ENCODE data around the gene CD79A.

Gene CD79A

DNA sequence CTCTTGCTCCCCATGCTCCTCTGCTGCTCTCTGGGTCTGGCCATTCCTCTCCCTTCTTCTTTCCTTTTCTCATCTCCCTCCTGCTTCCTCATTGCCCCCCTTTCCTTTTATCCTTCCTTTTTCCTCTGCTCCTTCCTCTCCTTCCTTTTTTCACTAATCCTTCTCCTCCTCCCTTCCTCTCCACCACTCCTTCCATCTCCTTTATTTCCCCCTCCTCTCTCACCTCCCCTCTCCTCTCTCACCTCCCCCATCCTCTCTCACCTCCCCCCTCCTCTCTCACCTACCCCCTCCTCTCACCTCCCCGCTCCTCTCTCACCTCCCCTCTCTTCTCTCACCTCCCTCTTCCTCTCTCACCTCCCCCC, 19.5 kb downstream of the CD79A start:
- H3K27ac ChIP-seq: no peak overlapping the region
- H3K79me2 ChIP-seq: no peaks in the 10 kb centered on the region
- no peak overlapping the region for H2AFZ ChIP-seq
- H3K4me2 ChIP-seq (ENCODE audit: low read length): no peak overlapping the region
- TF ChIP-seq, protein P1, sequence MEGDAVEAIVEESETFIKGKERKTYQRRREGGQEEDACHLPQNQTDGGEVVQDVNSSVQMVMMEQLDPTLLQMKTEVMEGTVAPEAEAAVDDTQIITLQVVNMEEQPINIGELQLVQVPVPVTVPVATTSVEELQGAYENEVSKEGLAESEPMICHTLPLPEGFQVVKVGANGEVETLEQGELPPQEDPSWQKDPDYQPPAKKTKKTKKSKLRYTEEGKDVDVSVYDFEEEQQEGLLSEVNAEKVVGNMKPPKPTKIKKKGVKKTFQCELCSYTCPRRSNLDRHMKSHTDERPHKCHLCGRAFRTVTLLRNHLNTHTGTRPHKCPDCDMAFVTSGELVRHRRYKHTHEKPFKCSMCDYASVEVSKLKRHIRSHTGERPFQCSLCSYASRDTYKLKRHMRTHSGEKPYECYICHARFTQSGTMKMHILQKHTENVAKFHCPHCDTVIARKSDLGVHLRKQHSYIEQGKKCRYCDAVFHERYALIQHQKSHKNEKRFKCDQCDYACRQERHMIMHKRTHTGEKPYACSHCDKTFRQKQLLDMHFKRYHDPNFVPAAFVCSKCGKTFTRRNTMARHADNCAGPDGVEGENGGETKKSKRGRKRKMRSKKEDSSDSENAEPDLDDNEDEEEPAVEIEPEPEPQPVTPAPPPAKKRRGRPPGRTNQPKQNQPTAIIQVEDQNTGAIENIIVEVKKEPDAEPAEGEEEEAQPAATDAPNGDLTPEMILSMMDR (IDR thresholded peaks at IDR 0.05): no peak
- no peaks in the 10 kb centered on the region for H3K27me3 ChIP-seq (ENCODE audit: control insufficient read depth, insufficient read depth, low read length)
- H3K4me1 ChIP-seq: peaks cover 20% of the 10 kb centered on the region
- no peaks in the 10 kb centered on the region for H3K36me3 ChIP-seq (ENCODE audit: control insufficient read depth, insufficient read depth, low read length)
- H3K9ac ChIP-seq: no peak overlapping the region
- H3K9me3 ChIP-seq (ENCODE audit: control insufficient read depth, low read length): no peaks in the 10 kb centered on the region
- no peak overlapping the region for H3K4me3 ChIP-seq (ENCODE audit: low read depth, low read length)

DNA sequence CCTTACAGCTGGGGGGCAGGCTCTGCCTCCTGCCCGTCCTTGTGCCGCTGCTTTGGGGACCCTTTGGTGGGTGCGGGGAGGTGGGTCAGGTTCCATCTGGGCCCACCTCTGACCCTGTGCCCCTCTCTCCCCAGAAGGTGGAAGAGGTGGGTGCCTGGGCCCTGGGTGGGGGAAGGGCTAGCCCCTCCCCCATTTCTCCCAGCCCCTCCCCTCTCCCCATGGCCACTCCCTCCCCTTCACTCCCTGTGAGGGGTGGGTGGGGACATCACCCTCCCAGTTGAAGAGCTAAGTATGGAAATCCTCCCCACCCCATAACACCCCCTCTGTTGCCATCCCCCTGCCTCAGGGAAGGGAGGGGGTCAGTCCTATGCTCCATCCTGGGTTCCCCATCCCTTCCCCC, 20.1 kb downstream of the CD79A start:
- Histone ChIP-seq H3K36me3 (ENCODE audit: control insufficient read depth, insufficient read depth, low read length) (no peaks in the 10 kb centered on the region), H3K27ac (no peak overlapping the region), H3K4me3 (ENCODE audit: low read depth, low read length) (no peak overlapping the region), H3K4me1 (peaks cover 26% of the 10 kb centered on the region), H3K27me3 (ENCODE audit: control insufficient read depth, insufficient read depth, low read length) (no peaks in the 10 kb centered on the region), H3K79me2 (no peaks in the 10 kb centered on the region), H3K9ac (no peak overlapping the region), H3K9me3 (ENCODE audit: control insufficient read depth, low read length) (no peaks in the 10 kb centered on the region), H3K4me2 (ENCODE audit: low read length) (no peak overlapping the region), H2AFZ (no peak overlapping the region)
- TF ChIP-seq, protein P1 (IDR thresholded peaks at IDR 0.05): no peak

DNA sequence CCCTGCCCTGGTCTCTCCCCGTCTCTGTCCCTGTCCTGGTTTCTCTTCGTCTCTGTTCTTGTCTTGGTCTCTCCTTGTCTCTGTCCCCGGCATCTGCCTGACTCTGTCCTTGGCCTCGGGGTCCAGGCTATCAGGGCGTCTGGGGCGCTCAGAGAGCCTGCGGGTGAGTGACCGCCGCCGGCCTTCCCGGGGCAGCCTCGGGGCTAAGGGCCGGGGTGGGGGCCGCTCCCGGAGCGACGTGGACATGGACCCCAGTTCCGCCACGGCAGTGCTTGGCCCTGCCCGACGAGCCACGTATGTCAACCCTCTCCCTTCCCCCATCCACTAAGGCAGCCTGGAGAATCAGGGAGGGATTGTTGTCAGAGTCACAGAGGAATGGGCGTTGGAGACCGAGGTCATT, 20.7 kb downstream of the CD79A start:
- Histone ChIP-seq H3K9ac (no peak overlapping the region), H2AFZ (no peak overlapping the region), H3K27ac (peak overlapping the region; percentile 65), H3K79me2 (no peaks in the 10 kb centered on the region), H3K27me3 (ENCODE audit: control insufficient read depth, insufficient read depth, low read length) (no peaks in the 10 kb centered on the region), H3K4me3 (ENCODE audit: low read depth, low read length) (no peak overlapping the region), H3K4me1 (peaks cover 33% of the 10 kb centered on the region), H3K9me3 (ENCODE audit: control insufficient read depth, low read length) (no peaks in the 10 kb centered on the region), H3K36me3 (ENCODE audit: control insufficient read depth, insufficient read depth, low read length) (no peaks in the 10 kb centered on the region), H3K4me2 (ENCODE audit: low read length) (no peak overlapping the region)
- TF ChIP-seq, protein P1 (IDR thresholded peaks at IDR 0.05): no peak

DNA sequence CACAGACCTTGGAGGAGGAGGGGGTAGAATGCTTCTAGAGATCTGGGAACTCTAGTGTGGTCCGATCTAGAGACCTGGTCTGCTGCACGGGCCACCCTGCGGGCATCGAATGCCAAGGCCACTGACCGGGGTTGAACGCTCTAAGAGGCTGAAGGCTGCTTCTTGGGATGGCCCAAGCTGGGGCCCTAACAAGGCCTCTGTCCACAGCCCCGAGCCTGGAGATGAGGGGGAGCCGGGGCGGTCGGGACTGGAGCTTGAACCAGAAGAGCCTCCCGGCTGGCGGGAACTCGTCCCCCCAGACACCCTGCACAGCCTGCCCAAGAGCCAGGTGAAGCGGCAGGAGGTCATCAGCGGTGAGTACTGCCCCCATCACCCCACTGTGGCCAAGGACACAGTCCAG, 21.2 kb downstream of the CD79A start:
- H3K4me1 ChIP-seq: peaks cover 35% of the 10 kb centered on the region
- H3K27ac ChIP-seq: peak overlapping the region; percentile 65
- TF ChIP-seq, protein P1 (IDR thresholded peaks at IDR 0.05): no peak
- H3K4me3 ChIP-seq (ENCODE audit: low read depth, low read length): no peak overlapping the region
- H3K9ac ChIP-seq: no peak overlapping the region
- H3K79me2 ChIP-seq: no peaks in the 10 kb centered on the region
- H3K27me3 ChIP-seq (ENCODE audit: control insufficient read depth, insufficient read depth, low read length): no peaks in the 10 kb centered on the region
- H3K36me3 ChIP-seq (ENCODE audit: control insufficient read depth, insufficient read depth, low read length): no peaks in the 10 kb centered on the region
- no peaks in the 10 kb centered on the region for H3K9me3 ChIP-seq (ENCODE audit: control insufficient read depth, low read length)
- H3K4me2 ChIP-seq (ENCODE audit: low read length): no peak overlapping the region
- H2AFZ ChIP-seq: no peak overlapping the region

DNA sequence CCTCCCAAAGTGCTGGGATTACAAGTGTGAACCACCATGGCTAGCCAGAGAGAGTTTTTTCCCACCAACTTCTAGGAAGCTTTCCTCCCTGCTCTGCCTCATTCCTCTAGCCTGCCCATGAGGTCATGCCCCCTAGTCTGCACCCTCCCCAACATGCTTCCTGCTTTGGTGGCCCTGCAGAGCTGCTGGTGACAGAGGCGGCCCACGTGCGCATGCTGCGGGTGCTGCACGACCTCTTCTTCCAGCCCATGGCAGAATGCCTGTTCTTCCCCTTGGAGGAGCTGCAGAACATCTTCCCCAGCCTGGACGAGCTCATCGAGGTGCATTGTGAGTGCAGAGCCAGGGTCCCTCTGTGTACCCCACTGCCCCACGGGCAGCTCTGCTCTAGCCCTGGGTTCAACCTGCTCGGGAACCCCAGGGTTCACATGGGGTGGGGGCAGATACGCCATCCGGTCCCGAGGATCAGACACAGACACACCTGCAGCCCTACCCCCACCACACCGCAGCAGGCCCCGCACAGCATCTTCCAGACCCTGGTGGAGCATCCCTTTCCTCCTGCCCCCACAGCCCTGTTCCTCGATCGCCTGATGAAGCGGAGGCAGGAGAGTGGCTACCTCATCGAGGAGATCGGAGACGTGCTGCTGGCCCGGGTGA, 24.8 kb downstream of the CD79A start:
- Histone ChIP-seq H3K79me2 (peaks cover 1% of the 10 kb centered on the region), H3K9me3 (ENCODE audit: control insufficient read depth, low read length) (no peaks in the 10 kb centered on the region), H3K4me3 (ENCODE audit: low read depth, low read length) (no peak overlapping the region), H2AFZ (no peak overlapping the region), H3K4me2 (ENCODE audit: low read length) (no peak overlapping the region), H3K27ac (peak overlapping the region; percentile 98), H3K9ac (no peak overlapping the region), H3K36me3 (ENCODE audit: control insufficient read depth, insufficient read depth, low read length) (no peaks in the 10 kb centered on the region), H3K4me1 (peaks cover 63% of the 10 kb centered on the region), H3K27me3 (ENCODE audit: control insufficient read depth, insufficient read depth, low read length) (no peaks in the 10 kb centered on the region)
- TF ChIP-seq, protein P1 (IDR thresholded peaks at IDR 0.05): no peak
